GM19240 (cell line): ENCODE measurements around the gene LRRC3B.

ENCODE experiments used
- DNase-seq: peaks from one replicate; pipeline ENCODE4 v3.0.0; 2011; ENCODE audit warnings: low spot score; ENCODE audit not compliant: insufficient read length

Gene LRRC3B

GRCh38 chr3:26704736-26705135 lies 82.2 kb downstream of the LRRC3B start:
- no peak for DNase-seq

- DNase-seq: no peak
Observed at GRCh38 chr3:26708501-26708900, 85.9 kb downstream of the LRRC3B start.

- peak; percentile 6 for DNase-seq
Observed at GRCh38 chr3:26712211-26713026, 89.8 kb downstream of the LRRC3B start.

DNA sequence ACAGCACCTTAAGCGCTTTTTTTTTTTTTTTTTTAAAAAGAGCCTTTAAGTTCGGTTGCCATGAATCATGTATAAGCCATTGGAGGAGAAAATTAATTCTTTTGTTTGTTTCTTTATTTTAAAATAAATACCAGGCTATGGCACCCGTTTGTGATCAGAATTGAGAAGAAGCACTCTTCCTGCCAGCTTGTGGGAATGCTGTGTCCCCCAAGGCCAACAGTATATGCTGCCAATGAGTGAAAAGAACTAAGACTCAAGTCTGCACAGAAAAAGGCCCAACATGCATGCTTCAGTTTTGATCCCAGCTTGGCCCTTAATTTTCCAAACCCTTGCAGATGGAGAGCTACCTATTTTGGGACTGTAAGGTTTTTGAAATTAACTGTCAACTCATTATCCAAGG lies 90.5 kb downstream of the LRRC3B start:
- no peak for DNase-seq

GRCh38 chr3:26714485-26714884 lies 91.9 kb downstream of the LRRC3B start:
- no peak for DNase-seq

DNA sequence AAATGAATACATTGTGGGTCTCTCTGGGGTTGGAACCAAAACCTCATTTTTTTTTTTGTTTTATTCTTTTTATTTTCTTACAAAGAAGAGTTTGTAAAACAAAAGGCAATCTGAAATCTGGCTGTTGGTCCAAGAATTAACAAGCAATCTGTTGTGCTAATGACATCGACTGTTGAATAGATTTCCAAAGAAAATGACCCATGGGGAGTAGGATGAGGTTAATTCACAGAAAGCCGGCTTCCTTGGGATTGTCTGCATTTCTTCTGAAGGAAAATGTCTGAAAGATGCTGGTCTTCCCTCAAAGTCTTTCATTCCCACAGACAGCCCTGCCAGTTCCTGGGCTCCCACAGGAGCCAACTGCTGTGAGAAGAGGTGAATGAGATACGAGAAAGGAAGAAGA lies 92.9 kb downstream of the LRRC3B start:
- DNase-seq: no peak

DNA sequence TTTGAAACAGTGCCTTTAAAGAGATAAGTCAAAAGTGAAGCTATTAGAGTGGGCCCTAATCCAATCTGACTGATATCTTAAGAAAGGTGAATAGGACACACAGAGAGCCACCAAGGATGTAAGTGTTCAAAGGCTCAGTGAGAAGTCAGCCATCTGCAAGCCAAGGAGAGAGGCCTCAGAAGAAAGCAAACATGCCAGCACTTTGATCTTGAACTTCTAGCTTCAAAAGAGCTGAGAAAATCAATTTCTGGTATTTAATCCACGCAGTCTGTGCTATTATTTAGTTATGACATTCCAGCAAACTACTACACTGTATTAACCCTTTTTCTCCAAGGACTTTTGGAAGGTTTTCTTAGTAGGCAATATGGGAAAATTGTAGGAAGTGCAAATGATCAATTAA lies 95.7 kb downstream of the LRRC3B start:
- no peak for DNase-seq

GRCh38 chr3:26719134-26719533 lies 96.6 kb downstream of the LRRC3B start:
- no peak for DNase-seq

DNA sequence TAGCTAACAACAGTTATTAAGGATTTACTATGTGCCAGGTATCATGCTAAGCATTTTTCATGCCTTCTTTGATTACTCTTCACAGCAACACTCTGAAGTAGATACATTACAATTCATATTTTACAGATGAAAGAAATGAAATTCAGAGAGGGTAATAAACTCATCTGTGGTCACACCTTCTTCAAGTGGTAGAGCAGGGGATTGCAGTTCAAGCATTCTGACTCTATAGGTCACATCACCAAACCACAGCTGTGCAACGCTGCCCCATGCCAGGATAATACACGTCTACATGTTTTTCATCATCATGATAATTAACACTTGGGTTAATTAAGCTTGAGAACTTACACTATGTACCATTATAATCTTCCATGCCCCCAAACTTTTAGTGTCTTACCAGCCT lies 98.5 kb downstream of the LRRC3B start:
- DNase-seq: no peak

- no peak for DNase-seq
Observed at GRCh38 chr3:26731843-26732242, 109.3 kb downstream of the LRRC3B start.

- DNase-seq: no peak
Observed at GRCh38 chr3:26750263-26750662, 127.7 kb downstream of the LRRC3B start.

DNA sequence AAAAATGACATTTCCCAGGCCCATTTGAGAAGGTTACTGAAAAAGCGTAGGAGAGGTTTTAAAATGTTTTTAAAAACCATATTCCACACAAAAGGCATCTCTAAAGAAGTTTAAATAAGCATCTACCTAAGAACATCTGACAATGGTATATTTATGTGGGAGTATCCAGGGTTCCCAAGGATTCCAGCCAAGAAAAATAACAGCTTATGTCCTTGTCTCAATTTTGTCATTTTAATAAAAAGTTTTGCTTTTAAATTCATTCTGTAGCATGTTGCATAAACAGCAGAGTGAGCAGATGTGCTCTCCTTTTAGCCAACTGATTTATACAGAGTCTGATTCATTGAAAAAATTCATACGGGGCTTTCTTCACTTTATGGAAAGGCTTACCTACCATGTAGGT lies 129.9 kb downstream of the LRRC3B start:
- no peak for DNase-seq

DNA sequence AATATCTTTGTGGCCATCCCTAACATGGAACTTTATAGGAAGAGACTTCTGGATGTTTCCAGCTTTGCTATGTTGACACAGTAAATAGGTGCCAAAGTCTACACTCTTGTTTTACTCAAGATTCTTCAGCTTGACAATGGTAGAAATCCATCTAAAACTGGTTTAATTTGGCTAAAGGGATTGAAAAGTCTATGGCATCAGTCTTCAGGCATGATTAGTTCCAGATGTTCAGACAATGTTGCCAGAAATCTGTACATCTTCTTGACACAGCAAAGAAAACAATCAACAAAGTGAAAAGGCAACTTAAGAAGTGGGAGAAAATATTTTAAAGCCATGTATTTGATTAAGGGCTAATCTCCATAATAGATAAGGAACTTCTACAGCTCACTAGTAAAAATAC lies 130.5 kb downstream of the LRRC3B start:
- no peak for DNase-seq

GRCh38 chr3:26757978-26758377 lies 135.4 kb downstream of the LRRC3B start:
- DNase-seq: no peak
